ENCODE data around the gene DNAJC5. TPM values are rescaled to one million over a fixed set of nuclear protein-coding genes. Genes with fewer than 3 reads are reported as not detected.

The DNAJC5 gene
- total and polyA plus RNA-seq, 2 donors (not counting 1 experiment from before 2014, with no cell fraction given) = 12.2 to 33.3 TPM

- DNase-seq (no peak), ATAC-seq (ENCODE audit: low read depth) (no peak)
- Histone ChIP-seq H3K4me2 (replicated peaks; ENCODE audit: low read depth, low read length, poor library complexity, severe bottlenecking) (no peak overlapping the region), H3K4me3 (ENCODE audit: control extremely low read depth in 1 of 5, extremely low read depth in 1 of 5, insufficient read depth in 1 of 5, low read depth in 2 of 5, low read length in 4 of 5) (no peak overlapping the region), H2AFZ (ENCODE audit: insufficient read depth, low read depth, low read length, poor library complexity, severe bottlenecking) (no peak overlapping the region), H4K20me1 (ENCODE audit: control insufficient read depth, insufficient read depth, low read length, poor library complexity, severe bottlenecking) (no peaks in the 10 kb centered on the region), H3K9me3 (ENCODE audit: control extremely low read depth in 1 of 3, control insufficient read depth in 2 of 3, insufficient read depth in 1 of 3, low read length in 2 of 3) (no peaks in the 10 kb centered on the region), H3K27ac (ENCODE audit: low read length in 2 of 2) (no peak overlapping the region), H3K4me1 (ENCODE audit: control insufficient read depth in 2 of 2, insufficient read depth in 2 of 2, low read length in 2 of 2) (peaks cover 26 to 47% of the 10 kb centered on the region in 2 donors), H3K27me3 (replicated peaks in 1 of 4; ENCODE audit: control extremely low read depth in 1 of 4, control insufficient read depth in 3 of 4, insufficient read depth in 4 of 4, low read length in 3 of 4) (peaks cover 0 to 31% (median 9%) of the 10 kb centered on the region in 4 experiments), H3K79me2 (ENCODE audit: control insufficient read depth, insufficient read depth, low read length) (no peaks in the 10 kb centered on the region), H3K36me3 (replicated peaks in 1 of 2; ENCODE audit: control extremely low read depth in 1 of 2, control insufficient read depth in 1 of 2, extremely low read depth in 1 of 2, insufficient read depth in 2 of 2, low read length in 1 of 2) (no peaks in the 10 kb centered on the region), H3K9ac (ENCODE audit: low read length) (no peak overlapping the region)
- TF ChIP-seq CTCF (IDR thresholded peaks at IDR 0.05) (no peak), EZH2 (IDR thresholded peaks at IDR 0.05; ENCODE audit: borderline replicate concordance, insufficient read depth, low read depth, low read length, poor library complexity, severe bottlenecking) (no peak)
- CTCF ChIA-PET = no interaction called here
- POLR2A ChIA-PET = no interaction called here
- WGBS (ENCODE audit: insufficient coverage) = 83% methylated on average over 28 of the region's 36 CpGs
- H3K27me3 Mint-ChIP-seq = peaks cover 13% of the 10 kb centered on the region
- no peak overlapping the region for H3K4me3 Mint-ChIP-seq
- H3K9me3 Mint-ChIP-seq (ENCODE audit: insufficient read depth) = no peaks in the 10 kb centered on the region
- intact Hi-C loops (cut with micrococcal nuclease) = no loop called here
- H3K4me1 Mint-ChIP-seq = peaks cover 33% of the 10 kb centered on the region
- H3K27ac Mint-ChIP-seq = no peak overlapping the region
Observed at GRCh38 chr20:63855363-63856097, 39.4 kb upstream of the DNAJC5 start.

GRCh38 chr20:63856098-63856511 is 38.8 kb upstream of the DNAJC5 start:
- peaks cover 0 to 25% (median 8%) of the 10 kb centered on the region in 4 experiments for H3K27me3 ChIP-seq (replicated peaks in 1 of 4; ENCODE audit: control extremely low read depth in 1 of 4, control insufficient read depth in 3 of 4, insufficient read depth in 4 of 4, low read length in 3 of 4)
- TF ChIP-seq CTCF (IDR thresholded peaks at IDR 0.05) = no peak
- no peak for TF ChIP-seq EZH2 (IDR thresholded peaks at IDR 0.05; ENCODE audit: borderline replicate concordance, insufficient read depth, low read depth, low read length, poor library complexity, severe bottlenecking)
- no peak overlapping the region for H3K9ac ChIP-seq (ENCODE audit: low read length)
- Mint-ChIP-seq H3K4me1 (peaks cover 27% of the 10 kb centered on the region), H3K9me3 (ENCODE audit: insufficient read depth) (no peaks in the 10 kb centered on the region), H3K4me3 (no peak overlapping the region), H3K27me3 (peaks cover 8% of the 10 kb centered on the region), H3K27ac (no peak overlapping the region)
- no peaks in the 10 kb centered on the region for H4K20me1 ChIP-seq (ENCODE audit: control insufficient read depth, insufficient read depth, low read length, poor library complexity, severe bottlenecking)
- H3K9me3 ChIP-seq (ENCODE audit: control extremely low read depth in 1 of 3, control insufficient read depth in 2 of 3, insufficient read depth in 1 of 3, low read length in 2 of 3) = no peaks in the 10 kb centered on the region
- H3K4me1 ChIP-seq (ENCODE audit: control insufficient read depth in 2 of 2, insufficient read depth in 2 of 2, low read length in 2 of 2) = peaks cover 26 to 41% of the 10 kb centered on the region in 2 donors
- no peaks in the 10 kb centered on the region for H3K79me2 ChIP-seq (ENCODE audit: control insufficient read depth, insufficient read depth, low read length)
- POLR2A ChIA-PET = no interaction called here
- H3K27ac ChIP-seq (ENCODE audit: low read length in 2 of 2) = no peak overlapping the region
- no peaks in the 10 kb centered on the region for H3K36me3 ChIP-seq (replicated peaks in 1 of 2; ENCODE audit: control extremely low read depth in 1 of 2, control insufficient read depth in 1 of 2, extremely low read depth in 1 of 2, insufficient read depth in 2 of 2, low read length in 1 of 2)
- no peak overlapping the region for H2AFZ ChIP-seq (ENCODE audit: insufficient read depth, low read depth, low read length, poor library complexity, severe bottlenecking)
- ATAC-seq (ENCODE audit: low read depth) (no peak), DNase-seq (no peak)
- intact Hi-C loops (cut with micrococcal nuclease) = no loop called here
- H3K4me2 ChIP-seq (replicated peaks; ENCODE audit: low read depth, low read length, poor library complexity, severe bottlenecking) = no peak overlapping the region
- H3K4me3 ChIP-seq (ENCODE audit: control extremely low read depth in 1 of 5, extremely low read depth in 1 of 5, insufficient read depth in 1 of 5, low read depth in 2 of 5, low read length in 4 of 5) = no peak overlapping the region
- CTCF ChIA-PET = no interaction called here
- WGBS (ENCODE audit: insufficient coverage) = 95% methylated on average over 20 of the region's 22 CpGs

All from B cell (primary cell).